Measurements from ENCODE around the gene ANGPTL3.

The ANGPTL3 gene

GRCh38 chr1:62613890-62614289, 16.6 kb downstream of the ANGPTL3 start:
- H3K27ac ChIP-seq (ENCODE audit: insufficient read depth, low read depth, low read length, poor library complexity, severe bottlenecking): no peak overlapping the region
- no peaks in the 10 kb centered on the region for H3K9me3 ChIP-seq (ENCODE audit: control insufficient read depth, low read length)
- no peaks in the 10 kb centered on the region for H3K36me3 ChIP-seq (ENCODE audit: control insufficient read depth, insufficient read depth, low read length)
- no peak overlapping the region for H3K4me3 ChIP-seq (ENCODE audit: insufficient read depth, low read depth, low read length)
- WGBS, 2 experiments: no CpG with 5 or more reads among the region's 1 CpG
- no peaks in the 10 kb centered on the region for H3K4me1 ChIP-seq (ENCODE audit: control insufficient read depth, insufficient read depth, low read length)
- H3K27me3 ChIP-seq (ENCODE audit: control insufficient read depth, insufficient read depth, low read length, poor library complexity, severe bottlenecking): no peaks in the 10 kb centered on the region

GRCh38 chr1:62621907-62622306, 24.6 kb downstream of the ANGPTL3 start:
- Histone ChIP-seq H3K36me3 (ENCODE audit: control insufficient read depth, insufficient read depth, low read length) (peaks cover 5% of the 10 kb centered on the region), H3K27me3 (ENCODE audit: control insufficient read depth, insufficient read depth, low read length, poor library complexity, severe bottlenecking) (no peaks in the 10 kb centered on the region), H3K4me1 (ENCODE audit: control insufficient read depth, insufficient read depth, low read length) (no peaks in the 10 kb centered on the region), H3K9me3 (ENCODE audit: control insufficient read depth, low read length) (no peaks in the 10 kb centered on the region), H3K27ac (ENCODE audit: insufficient read depth, low read depth, low read length, poor library complexity, severe bottlenecking) (no peak overlapping the region), H3K4me3 (ENCODE audit: insufficient read depth, low read depth, low read length) (no peak overlapping the region)
- 89 to 98% methylated on average over 1 of the region's 1 CpG for WGBS, 2 experiments

GRCh38 chr1:62625415-62625814, 28.1 kb downstream of the ANGPTL3 start:
- H3K27me3 ChIP-seq (ENCODE audit: control insufficient read depth, insufficient read depth, low read length, poor library complexity, severe bottlenecking): no peaks in the 10 kb centered on the region
- peaks cover 5% of the 10 kb centered on the region for H3K36me3 ChIP-seq (ENCODE audit: control insufficient read depth, insufficient read depth, low read length)
- WGBS, 2 experiments: no CpG with 5 or more reads among the region's 1 CpG
- H3K9me3 ChIP-seq (ENCODE audit: control insufficient read depth, low read length): no peaks in the 10 kb centered on the region
- H3K4me3 ChIP-seq (ENCODE audit: insufficient read depth, low read depth, low read length): no peak overlapping the region
- no peaks in the 10 kb centered on the region for H3K4me1 ChIP-seq (ENCODE audit: control insufficient read depth, insufficient read depth, low read length)
- H3K27ac ChIP-seq (ENCODE audit: insufficient read depth, low read depth, low read length, poor library complexity, severe bottlenecking): no peak overlapping the region

GRCh38 chr1:62628506-62628905, 31.2 kb downstream of the ANGPTL3 start:
- Histone ChIP-seq H3K27ac (ENCODE audit: insufficient read depth, low read depth, low read length, poor library complexity, severe bottlenecking) (no peak overlapping the region), H3K4me3 (ENCODE audit: insufficient read depth, low read depth, low read length) (no peak overlapping the region), H3K27me3 (ENCODE audit: control insufficient read depth, insufficient read depth, low read length, poor library complexity, severe bottlenecking) (no peaks in the 10 kb centered on the region), H3K4me1 (ENCODE audit: control insufficient read depth, insufficient read depth, low read length) (no peaks in the 10 kb centered on the region), H3K9me3 (ENCODE audit: control insufficient read depth, low read length) (no peaks in the 10 kb centered on the region), H3K36me3 (ENCODE audit: control insufficient read depth, insufficient read depth, low read length) (peaks cover 14% of the 10 kb centered on the region)
- WGBS, 2 experiments: 100% methylated on average over 1 of the region's 1 CpG; no CpG with 5 or more reads in 1 of the 2 experiments

- no peaks in the 10 kb centered on the region for H3K27me3 ChIP-seq (ENCODE audit: control insufficient read depth, insufficient read depth, low read length, poor library complexity, severe bottlenecking)
- H3K4me3 ChIP-seq (ENCODE audit: insufficient read depth, low read depth, low read length): no peak overlapping the region
- no peaks in the 10 kb centered on the region for H3K4me1 ChIP-seq (ENCODE audit: control insufficient read depth, insufficient read depth, low read length)
- no peak overlapping the region for H3K27ac ChIP-seq (ENCODE audit: insufficient read depth, low read depth, low read length, poor library complexity, severe bottlenecking)
- WGBS, 2 experiments: 88 to 91% methylated on average over 5 to 6 of the region's 6 CpGs
- H3K9me3 ChIP-seq (ENCODE audit: control insufficient read depth, low read length): no peaks in the 10 kb centered on the region
- peaks cover 27% of the 10 kb centered on the region for H3K36me3 ChIP-seq (ENCODE audit: control insufficient read depth, insufficient read depth, low read length)
Measured at GRCh38 chr1:62637392-62638105, 40.2 kb downstream of the ANGPTL3 start.

- peaks cover 29% of the 10 kb centered on the region for H3K36me3 ChIP-seq (ENCODE audit: control insufficient read depth, insufficient read depth, low read length)
Measured at GRCh38 chr1:62643283-62643682, 46.0 kb downstream of the ANGPTL3 start.

GRCh38 chr1:62652387-62652786, 55.1 kb downstream of the ANGPTL3 start:
- no peak overlapping the region for H3K27ac ChIP-seq (ENCODE audit: insufficient read depth, low read depth, low read length, poor library complexity, severe bottlenecking)
- H3K9me3 ChIP-seq (ENCODE audit: control insufficient read depth, low read length): no peaks in the 10 kb centered on the region
- no peaks in the 10 kb centered on the region for H3K36me3 ChIP-seq (ENCODE audit: control insufficient read depth, insufficient read depth, low read length)
- H3K4me1 ChIP-seq (ENCODE audit: control insufficient read depth, insufficient read depth, low read length): no peaks in the 10 kb centered on the region
- no peaks in the 10 kb centered on the region for H3K27me3 ChIP-seq (ENCODE audit: control insufficient read depth, insufficient read depth, low read length, poor library complexity, severe bottlenecking)
- H3K4me3 ChIP-seq (ENCODE audit: insufficient read depth, low read depth, low read length): no peak overlapping the region

More at GRCh38 chr1:62643283-62643682, 46.0 kb downstream of the ANGPTL3 start:
- no peak overlapping the region for H3K27ac ChIP-seq (ENCODE audit: insufficient read depth, low read depth, low read length, poor library complexity, severe bottlenecking)
- H3K9me3 ChIP-seq (ENCODE audit: control insufficient read depth, low read length): no peaks in the 10 kb centered on the region
- no peaks in the 10 kb centered on the region for H3K27me3 ChIP-seq (ENCODE audit: control insufficient read depth, insufficient read depth, low read length, poor library complexity, severe bottlenecking)
- WGBS, 2 experiments: no CpG with 5 or more reads among the region's 1 CpG
- no peak overlapping the region for H3K4me3 ChIP-seq (ENCODE audit: insufficient read depth, low read depth, low read length)
- no peaks in the 10 kb centered on the region for H3K4me1 ChIP-seq (ENCODE audit: control insufficient read depth, insufficient read depth, low read length)

- WGBS, 2 experiments: 92 to 94% methylated on average over 1 of the region's 1 CpG
- no peaks in the 10 kb centered on the region for H3K27me3 ChIP-seq (ENCODE audit: control insufficient read depth, insufficient read depth, low read length, poor library complexity, severe bottlenecking)
- no peak overlapping the region for H3K27ac ChIP-seq (ENCODE audit: insufficient read depth, low read depth, low read length, poor library complexity, severe bottlenecking)
Measured at GRCh38 chr1:62654744-62655143, 57.4 kb downstream of the ANGPTL3 start.

More at GRCh38 chr1:62654744-62655143, 57.4 kb downstream of the ANGPTL3 start:
- no peaks in the 10 kb centered on the region for H3K36me3 ChIP-seq (ENCODE audit: control insufficient read depth, insufficient read depth, low read length)
- H3K4me3 ChIP-seq (ENCODE audit: insufficient read depth, low read depth, low read length): no peak overlapping the region
- no peaks in the 10 kb centered on the region for H3K4me1 ChIP-seq (ENCODE audit: control insufficient read depth, insufficient read depth, low read length)
- no peaks in the 10 kb centered on the region for H3K9me3 ChIP-seq (ENCODE audit: control insufficient read depth, low read length)
